ENCODE measurements around the gene CYP3A4. TPM values are rescaled to one million over a fixed set of nuclear protein-coding genes. Genes with fewer than 3 reads are reported as not detected.

Gene CYP3A4
- total and polyA plus RNA-seq, 9 of the 15 experiments (the other 6 are each of a cell fraction or from before 2014, with no cell fraction given) = 0.07 to 0.08 TPM; not detected in 7

DNA sequence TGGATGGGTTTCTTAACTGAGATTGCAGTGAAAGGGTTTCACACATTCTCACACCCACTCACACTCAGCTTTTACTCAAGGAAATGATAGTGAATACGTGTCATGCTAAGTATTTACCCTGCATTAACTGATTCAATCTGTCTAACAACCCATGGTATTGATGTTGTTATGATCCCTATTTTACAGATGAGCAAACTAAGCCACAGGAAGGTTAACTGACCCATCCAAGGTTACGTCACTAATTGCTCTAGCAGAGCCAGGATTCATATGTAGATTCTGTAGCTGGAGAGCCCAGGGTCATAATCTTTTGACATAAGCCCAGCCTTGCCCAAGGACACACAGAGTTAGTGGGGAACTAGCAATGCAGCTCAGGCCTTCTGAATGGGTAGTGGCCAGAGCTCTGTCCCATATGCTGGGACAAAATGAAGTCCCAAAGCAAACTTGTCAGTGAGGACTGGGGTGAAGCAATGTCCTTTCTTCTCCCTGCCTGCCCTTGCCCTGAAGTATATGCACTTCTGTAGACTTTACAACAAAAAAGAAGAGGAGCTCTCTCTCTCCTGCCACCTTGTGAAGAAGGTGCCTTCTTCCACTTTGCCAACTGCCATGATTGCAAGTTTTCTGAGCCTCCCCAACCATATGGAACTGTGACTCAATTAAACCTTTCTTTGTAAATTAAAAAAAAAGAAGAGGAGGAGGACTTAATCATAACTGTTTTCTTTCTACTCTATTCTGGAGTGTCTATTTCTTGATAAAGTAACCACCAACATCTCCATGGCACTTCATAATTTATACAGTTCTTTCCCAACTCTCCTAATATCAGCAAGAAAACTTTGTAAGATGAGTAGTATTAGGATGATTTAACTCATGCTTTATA, 44.0 kb downstream of the CYP3A4 start:
- BruUV-seq (replicated peaks) = no TSS peak
- Histone ChIP-seq H3K4me3 (no peak overlapping the region), H3K27ac (ENCODE audit: extremely low read depth, low read depth, low read length) (no peak overlapping the region), H3K4me2 (ENCODE audit: insufficient read depth, low read length) (no peak overlapping the region), H3K9me3 (replicated peaks; ENCODE audit: control insufficient read depth, insufficient read depth, low read depth, low read length) (no peaks in the 10 kb centered on the region), H3K4me1 (replicated peaks in 1 of 2; ENCODE audit: control insufficient read depth in 2 of 2, insufficient read depth in 2 of 2, low read length in 2 of 2) (no peaks in the 10 kb centered on the region), H3K36me3 (ENCODE audit: control insufficient read depth, insufficient read depth, low read length) (no peaks in the 10 kb centered on the region), H4K20me1 (replicated peaks; ENCODE audit: control insufficient read depth, insufficient read depth, low read length) (no peaks in the 10 kb centered on the region), H3K9ac (ENCODE audit: insufficient read depth in 1 of 2, low read depth in 2 of 2, low read length in 2 of 2) (no peak overlapping the region), H3K27me3 (ENCODE audit: control insufficient read depth in 2 of 2, insufficient read depth in 2 of 2, low read length in 2 of 2) (no peaks in the 10 kb centered on the region), H2AFZ (ENCODE audit: low read depth, low read length) (no peak overlapping the region), H3K9me1 (ENCODE audit: control insufficient read depth, insufficient read depth, low read length) (no peaks in the 10 kb centered on the region), H3K79me2 (ENCODE audit: control insufficient read depth, insufficient read depth, low read length) (no peaks in the 10 kb centered on the region)
- ATAC-seq = no peak; the same call in 2 of the 3 replicates
- intact Hi-C loops (cut with micrococcal nuclease) (no loop called here), in situ Hi-C loops (cut with MboI) (no loop called here)
- ChIA-PET CTCF (ENCODE audit: low intra/inter-chr PET ratio) (no interaction called here), POLR2A (interaction anchor here (1.0 to 1.1 kb wide), 2 partner anchors 11 to 17 kb away, joined by 3 to 6 read pairs; no protein-coding TSS in a partner anchor)
- WGBS (ENCODE audit: insufficient coverage, low coverage, missing lambda C conversion rate) = 25% methylated on average over 2 of the region's 2 CpGs
- TF ChIP-seq RBM25 (IDR thresholded peaks at IDR 0.05; ENCODE audit: low read depth, low read length, severe bottlenecking) = peak; percentile 15
- no peak for TF ChIP-seq CHD4 (IDR thresholded peaks at IDR 0.05; ENCODE audit: insufficient read depth, insufficient replicate concordance, low read depth, low read length, poor library complexity, severe bottlenecking)
- no peak for TF ChIP-seq RBFOX2 (IDR thresholded peaks at IDR 0.05; ENCODE audit: low read depth, low read length)
- no peak for TF ChIP-seq FIP1L1 (IDR thresholded peaks at IDR 0.05; ENCODE audit: low read depth, low read length, poor library complexity, severe bottlenecking)
- peak; percentile 67; the same call in 1 of the 2 replicates for TF ChIP-seq ESRRA (IDR thresholded peaks at IDR 0.05; ENCODE audit: borderline replicate concordance, low read depth)
- TF ChIP-seq RBM22 (IDR thresholded peaks at IDR 0.05; ENCODE audit: low read depth, low read length, poor library complexity, severe bottlenecking) = no peak
- TF ChIP-seq ZNF184 (CRISPR knock-in tag; IDR thresholded peaks at IDR 0.05) = no peak
- TF ChIP-seq PTRF (tag; IDR thresholded peaks at IDR 0.05) = no peak
- TF ChIP-seq, protein P1, sequence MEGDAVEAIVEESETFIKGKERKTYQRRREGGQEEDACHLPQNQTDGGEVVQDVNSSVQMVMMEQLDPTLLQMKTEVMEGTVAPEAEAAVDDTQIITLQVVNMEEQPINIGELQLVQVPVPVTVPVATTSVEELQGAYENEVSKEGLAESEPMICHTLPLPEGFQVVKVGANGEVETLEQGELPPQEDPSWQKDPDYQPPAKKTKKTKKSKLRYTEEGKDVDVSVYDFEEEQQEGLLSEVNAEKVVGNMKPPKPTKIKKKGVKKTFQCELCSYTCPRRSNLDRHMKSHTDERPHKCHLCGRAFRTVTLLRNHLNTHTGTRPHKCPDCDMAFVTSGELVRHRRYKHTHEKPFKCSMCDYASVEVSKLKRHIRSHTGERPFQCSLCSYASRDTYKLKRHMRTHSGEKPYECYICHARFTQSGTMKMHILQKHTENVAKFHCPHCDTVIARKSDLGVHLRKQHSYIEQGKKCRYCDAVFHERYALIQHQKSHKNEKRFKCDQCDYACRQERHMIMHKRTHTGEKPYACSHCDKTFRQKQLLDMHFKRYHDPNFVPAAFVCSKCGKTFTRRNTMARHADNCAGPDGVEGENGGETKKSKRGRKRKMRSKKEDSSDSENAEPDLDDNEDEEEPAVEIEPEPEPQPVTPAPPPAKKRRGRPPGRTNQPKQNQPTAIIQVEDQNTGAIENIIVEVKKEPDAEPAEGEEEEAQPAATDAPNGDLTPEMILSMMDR (IDR thresholded peaks at IDR 0.05 in 2 of 3, conservative IDR thresholded peaks at IDR 0.05 in 1 of 3; ENCODE audit: insufficient read depth in 2 of 3, low read depth in 1 of 3, low read length in 3 of 3) = no peak
- TF ChIP-seq, protein P2, sequence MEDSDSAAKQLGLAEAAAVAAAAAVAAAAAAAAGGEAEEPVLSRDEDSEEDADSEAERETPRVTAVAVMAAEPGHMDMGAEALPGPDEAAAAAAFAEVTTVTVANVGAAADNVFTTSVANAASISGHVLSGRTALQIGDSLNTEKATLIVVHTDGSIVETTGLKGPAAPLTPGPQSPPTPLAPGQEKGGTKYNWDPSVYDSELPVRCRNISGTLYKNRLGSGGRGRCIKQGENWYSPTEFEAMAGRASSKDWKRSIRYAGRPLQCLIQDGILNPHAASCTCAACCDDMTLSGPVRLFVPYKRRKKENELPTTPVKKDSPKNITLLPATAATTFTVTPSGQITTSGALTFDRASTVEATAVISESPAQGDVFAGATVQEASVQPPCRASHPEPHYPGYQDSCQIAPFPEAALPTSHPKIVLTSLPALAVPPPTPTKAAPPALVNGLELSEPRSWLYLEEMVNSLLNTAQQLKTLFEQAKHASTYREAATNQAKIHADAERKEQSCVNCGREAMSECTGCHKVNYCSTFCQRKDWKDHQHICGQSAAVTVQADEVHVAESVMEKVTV (CRISPR knock-in tag; IDR thresholded peaks at IDR 0.05) = no peak
- no peak for TF ChIP-seq HDGF (IDR thresholded peaks at IDR 0.05)
- TF ChIP-seq, protein P3, sequence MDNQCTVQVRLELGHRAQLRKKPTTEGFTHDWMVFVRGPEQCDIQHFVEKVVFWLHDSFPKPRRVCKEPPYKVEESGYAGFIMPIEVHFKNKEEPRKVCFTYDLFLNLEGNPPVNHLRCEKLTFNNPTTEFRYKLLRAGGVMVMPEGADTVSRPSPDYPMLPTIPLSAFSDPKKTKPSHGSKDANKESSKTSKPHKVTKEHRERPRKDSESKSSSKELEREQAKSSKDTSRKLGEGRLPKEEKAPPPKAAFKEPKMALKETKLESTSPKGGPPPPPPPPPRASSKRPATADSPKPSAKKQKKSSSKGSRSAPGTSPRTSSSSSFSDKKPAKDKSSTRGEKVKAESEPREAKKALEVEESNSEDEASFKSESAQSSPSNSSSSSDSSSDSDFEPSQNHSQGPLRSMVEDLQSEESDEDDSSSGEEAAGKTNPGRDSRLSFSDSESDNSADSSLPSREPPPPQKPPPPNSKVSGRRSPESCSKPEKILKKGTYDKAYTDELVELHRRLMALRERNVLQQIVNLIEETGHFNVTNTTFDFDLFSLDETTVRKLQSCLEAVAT (IDR thresholded peaks at IDR 0.05) = no peak
- no peak for TF ChIP-seq ZKSCAN1 (IDR thresholded peaks at IDR 0.05; ENCODE audit: low read depth, low read length)
- TF ChIP-seq ZBTB8A (IDR thresholded peaks at IDR 0.05; ENCODE audit: partially characterized antibody) = no peak
- no peak for TF ChIP-seq BRD9 (IDR thresholded peaks at IDR 0.05; ENCODE audit: low read depth, partially characterized antibody)
- no peak for TF ChIP-seq STAG1 (CRISPR knock-in tag; IDR thresholded peaks at IDR 0.05; ENCODE audit: borderline replicate concordance)
- DNase-seq (ENCODE audit: extremely low read depth in 1 of 4, low spot score in 3 of 4) = no peak
- no peak for FAIRE-seq

Data from K562 (cell line).